DND-41 (cell line): ENCODE results near the gene IL17REL.

Source experiments
- CTCF ChIP-seq: IDR thresholded peaks from 2 replicates; pipeline ENCODE4 v1.5.1; 2012; ENCODE audit warnings: borderline replicate concordance, low read length, moderate library complexity, mild to moderate bottlenecking; ENCODE audit not compliant: poor library complexity, severe bottlenecking; ENCODE audit errors: extremely low read depth
- EZH2 ChIP-seq: IDR thresholded peaks from 3 replicates; pipeline ENCODE4 v1.6.1; 2012; ENCODE audit warnings: borderline replicate concordance, low read depth, mild to moderate bottlenecking, moderate library complexity, low read length, inconsistent platforms; ENCODE audit not compliant: severe bottlenecking

- no peak for TF ChIP-seq CTCF
- no peak for TF ChIP-seq EZH2
Measured at GRCh38 chr22:50032109-50032871, 19.7 kb upstream of the IL17REL start.
